H1 (cell line): ENCODE measurements around the gene TP63. TPM values are rescaled to one million over a fixed set of nuclear protein-coding genes. Genes with fewer than 3 reads are reported as not detected.

ENCODE experiments used
- ASH2L ChIP-seq: fragments of 200-600, 300-600 bp; sonication (generic); IDR thresholded peaks from one replicate; pipeline ENCODE4 v1.7.1; 2017; ENCODE audit warnings: low read length
- CHD7 ChIP-seq: fragments of 300-600 bp; sonication (generic); IDR thresholded peaks from 2 replicates; pipeline ENCODE4 v1.7.1; 2012; ENCODE audit warnings: low read length, moderate library complexity, mild to moderate bottlenecking, inconsistent platforms; ENCODE audit not compliant: insufficient replicate concordance
- EP300 ChIP-seq, 2 experiments: IDR thresholded peaks; 1 replicate in 1 of 2; 2 replicates in 1 of 2; pipeline ENCODE4 v1.6.1; 2011 to 2012; ENCODE audit warnings: low read depth in 2 of 2, low read length in 2 of 2, mild to moderate bottlenecking in 2 of 2, borderline replicate concordance in 1 of 2, inconsistent platforms in 1 of 2, moderate library complexity in 1 of 2
- NANOG ChIP-seq: IDR thresholded peaks from 2 replicates; pipeline ENCODE4 v1.6.1; 2011; ENCODE audit warnings: low read length, low read depth, mild to moderate bottlenecking, inconsistent platforms; ENCODE audit not compliant: insufficient read depth, poor library complexity, severe bottlenecking
- PHF8 ChIP-seq: fragments of 200-600 bp; sonication (generic); conservative IDR thresholded peaks from 2 replicates; pipeline ENCODE4 v1.7.1; 2012; ENCODE audit warnings: low read depth, mild to moderate bottlenecking, inconsistent platforms, low read length, moderate library complexity
- RNF2 ChIP-seq: fragments of 200-900, 300-1000 bp; sonication (generic); IDR thresholded peaks from 2 replicates; pipeline ENCODE4 v1.7.1; 2016; ENCODE audit warnings: borderline replicate concordance, low read depth, mild to moderate bottlenecking, antibody characterized with exemption, low read length; ENCODE audit not compliant: poor library complexity, severe bottlenecking; ENCODE audit errors: missing control alignments
- polyA plus RNA-seq, 7 experiments: library from polyadenylated mRNA; depleted of rRNA in 3 of 7; stranded (reverse) in 5 of 7; unstranded in 2 of 7; fragments of >200 nt in 5 of 7; fragments of 200-250 nt in 2 of 7; gene quantifications; 1 replicate in 5 of 7; 2 replicates in 1 of 7; 4 replicates in 1 of 7; pipeline versions ENCODE4 v1.2.1 to v1.2.3, GENCODE V29; 2011 to 2013; ENCODE audit warnings: missing spikeins in 2 of 7, mixed read lengths in 2 of 7
- total RNA-seq: library from RNA; stranded (reverse); fragmentation: NEBNext Ultra II Directional; extraction: Animal tissue kit (Norgen Biotek cat#: 25700); gene quantifications from 2 replicates; pipeline ENCODE4 v1.2.1, GENCODE V29; 2021
- TF ChIP-seq, protein P1 (sequence below), 3 experiments: IDR thresholded peaks; 1 replicate in 2 of 3; 2 replicates in 1 of 3; pipeline versions ENCODE4 v1.5.1 to v1.6.1; 2011; ENCODE audit warnings: low read length in 3 of 3, mild to moderate bottlenecking in 3 of 3, inconsistent platforms in 2 of 3, low read depth in 1 of 3, moderate library complexity in 1 of 3; ENCODE audit not compliant: insufficient read depth in 1 of 3; ENCODE audit errors: control extremely low read depth in 1 of 3

The TP63 gene
- total and polyA plus RNA-seq, 2 of the 8 experiments (the other 6 are each of a cell fraction or from before 2014, with no cell fraction given), result not detected

DNA sequence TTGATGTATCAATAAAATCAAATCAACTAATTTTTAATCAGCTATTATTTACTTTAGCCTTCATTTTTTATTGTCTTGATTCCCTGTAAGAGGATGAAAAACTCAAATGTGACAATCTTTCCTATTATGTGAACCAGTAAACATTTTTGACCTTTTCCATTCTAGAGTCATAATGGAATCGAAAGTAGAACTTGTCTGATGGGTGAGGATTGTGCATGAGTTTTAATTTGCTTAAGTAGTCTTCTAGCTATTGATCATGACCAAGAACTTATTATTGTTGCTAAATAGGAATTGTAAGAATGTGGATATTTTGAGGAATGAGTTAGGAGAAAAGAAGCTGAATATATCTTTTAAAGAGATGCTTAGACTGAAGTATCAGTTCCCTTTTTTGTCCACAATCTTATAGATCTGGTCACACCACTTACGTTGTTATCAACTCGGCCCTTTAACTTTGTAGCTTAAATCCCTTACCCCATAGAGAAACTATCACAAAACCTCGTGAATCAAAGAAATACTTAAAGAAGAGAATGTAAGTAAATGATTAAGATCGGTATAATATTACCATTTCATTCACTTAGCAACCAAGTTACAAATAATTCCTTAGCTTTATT lies 147.3 kb downstream of the TP63 start (continued):
- TF ChIP-seq CHD7 (no peak), PHF8 (no peak), ASH2L (no peak), EP300 (IDR thresholded peaks at IDR 0.05; ENCODE audit: borderline replicate concordance in 1 of 2, low read depth in 2 of 2, low read length in 2 of 2) (no peak), NANOG (no peak), RNF2 (no peak)
- TF ChIP-seq, protein P1, sequence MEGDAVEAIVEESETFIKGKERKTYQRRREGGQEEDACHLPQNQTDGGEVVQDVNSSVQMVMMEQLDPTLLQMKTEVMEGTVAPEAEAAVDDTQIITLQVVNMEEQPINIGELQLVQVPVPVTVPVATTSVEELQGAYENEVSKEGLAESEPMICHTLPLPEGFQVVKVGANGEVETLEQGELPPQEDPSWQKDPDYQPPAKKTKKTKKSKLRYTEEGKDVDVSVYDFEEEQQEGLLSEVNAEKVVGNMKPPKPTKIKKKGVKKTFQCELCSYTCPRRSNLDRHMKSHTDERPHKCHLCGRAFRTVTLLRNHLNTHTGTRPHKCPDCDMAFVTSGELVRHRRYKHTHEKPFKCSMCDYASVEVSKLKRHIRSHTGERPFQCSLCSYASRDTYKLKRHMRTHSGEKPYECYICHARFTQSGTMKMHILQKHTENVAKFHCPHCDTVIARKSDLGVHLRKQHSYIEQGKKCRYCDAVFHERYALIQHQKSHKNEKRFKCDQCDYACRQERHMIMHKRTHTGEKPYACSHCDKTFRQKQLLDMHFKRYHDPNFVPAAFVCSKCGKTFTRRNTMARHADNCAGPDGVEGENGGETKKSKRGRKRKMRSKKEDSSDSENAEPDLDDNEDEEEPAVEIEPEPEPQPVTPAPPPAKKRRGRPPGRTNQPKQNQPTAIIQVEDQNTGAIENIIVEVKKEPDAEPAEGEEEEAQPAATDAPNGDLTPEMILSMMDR (IDR thresholded peaks at IDR 0.05; ENCODE audit: control extremely low read depth in 1 of 3, insufficient read depth in 1 of 3, low read depth in 1 of 3, low read length in 3 of 3), result no peak
